CD4-positive, alpha-beta memory T cell (primary cell): ENCODE measurements around the gene SLC7A7. TPM values are rescaled to one million over a fixed set of nuclear protein-coding genes. Genes with fewer than 3 reads are reported as not detected.
A peak's percentile ranks its signal among the peaks of the same experiment; 100 is the strongest.
"Not testable (repeated sequence)": the region's sequence is repeated elsewhere in the genome, so short reads cannot be mapped to it uniquely, and the experiment has no call there.

Source experiments
- CTCF ChIA-PET: fragments of 350-600 bp; sonication (Branson Sonifier 250); formaldehyde crosslinking; loops from one replicate; lab custom pipeline; 2021; ENCODE audit warnings: inconsistent platforms; ENCODE audit not compliant: partially characterized antibody; lab: Charles Lee
- POLR2A ChIA-PET: fragments of 350-600 bp; sonication (Branson Sonifier 250); formaldehyde crosslinking; loops from one replicate; lab custom pipeline; 2021; ENCODE audit not compliant: partially characterized antibody; lab: Charles Lee
- DNase-seq, 5 donors: peaks; one replicate each; pipeline versions ENCODE4 v3.0.0 to v3.0.0-alpha.2; 2020 to 2022; ENCODE audit warnings: mixed read lengths in 1 of 5
- H3K27ac ChIP-seq: one replicate; pipeline ENCODE4 v1.7.0; 2013; ENCODE audit warnings: low read depth, low read length
- H3K27me3 ChIP-seq: 2 replicates; pipeline ENCODE4 v1.7.0; 2013; ENCODE audit warnings: mild to moderate bottlenecking, low read length, moderate library complexity; ENCODE audit not compliant: insufficient read depth
- H3K36me3 ChIP-seq: 2 replicates; pipeline ENCODE4 v1.7.0; 2013; ENCODE audit warnings: mild to moderate bottlenecking, low read length, moderate library complexity; ENCODE audit not compliant: insufficient read depth
- H3K4me1 ChIP-seq: 2 replicates; pipeline ENCODE4 v1.7.0; 2013; ENCODE audit warnings: mild to moderate bottlenecking, low read length, moderate library complexity; ENCODE audit not compliant: insufficient read depth
- H3K4me3 ChIP-seq, 2 donors: one replicate each; pipeline ENCODE4 v1.7.0; 2013; ENCODE audit warnings: low read length in 2 of 2, mild to moderate bottlenecking in 1 of 2
- H3K9me3 ChIP-seq, 2 donors: one replicate each; pipeline ENCODE4 v1.7.0; 2013; ENCODE audit warnings: low read length in 2 of 2, control low read depth in 1 of 2; ENCODE audit not compliant: control insufficient read depth in 1 of 2
- H3K27ac Mint-ChIP-seq, 7 donors: one replicate each; pipeline ENCODE4 v1.8.0; 2020 to 2021; ENCODE audit warnings: mixed read lengths in 7 of 7, mild to moderate bottlenecking in 6 of 7, inconsistent platforms in 3 of 7, moderate library complexity in 3 of 7
- H3K27me3 Mint-ChIP-seq, 2 donors: one replicate each; pipeline ENCODE4 v1.8.0; 2020 to 2021; ENCODE audit warnings: mixed read lengths in 2 of 2
- H3K36me3 Mint-ChIP-seq, 2 donors: one replicate each; pipeline ENCODE4 v1.8.0; 2020 to 2021; ENCODE audit warnings: mixed read lengths in 2 of 2, inconsistent platforms in 1 of 2, mild to moderate bottlenecking in 1 of 2
- H3K4me1 Mint-ChIP-seq, 4 donors: one replicate each; pipeline ENCODE4 v1.8.0; 2020 to 2021; ENCODE audit warnings: mixed read lengths in 4 of 4, mild to moderate bottlenecking in 1 of 4
- H3K4me3 Mint-ChIP-seq, 8 donors: one replicate each; pipeline ENCODE4 v1.8.0; 2020 to 2021; ENCODE audit warnings: mixed read lengths in 8 of 8, mild to moderate bottlenecking in 7 of 8, moderate library complexity in 6 of 8, inconsistent platforms in 3 of 8
- H3K9me3 Mint-ChIP-seq, 8 donors: one replicate each; pipeline ENCODE4 v1.8.0; 2020 to 2021; ENCODE audit warnings: mixed read lengths in 8 of 8, mild to moderate bottlenecking in 5 of 8, inconsistent platforms in 3 of 8, moderate library complexity in 1 of 8
- intact Hi-C: fragments of 100-400 bp; cut with micrococcal nuclease; formaldehyde crosslinking; loops from one replicate; pipeline ENCODE4 v1.15.1; 2023
- polyA plus RNA-seq, 2 donors: library from polyadenylated mRNA; unstranded; fragments of 300-500 nt; fragmentation: Illumina TruSeq; gene quantifications; one replicate each; pipeline ENCODE4 v1.2.3, GENCODE V29; 2021
- total RNA-seq, 2 experiments: library from RNA; stranded (reverse); gene quantifications; one replicate each; pipeline ENCODE4 v1.2.3, GENCODE V29; 2021

SLC7A7 gene
- total RNA-seq (1 to 10 TPM in 1 of 2 experiments, under 1 TPM in 1; 0.70 to 1.5 TPM), polyA plus RNA-seq (under 1 TPM; 0.21 to 0.75 TPM)

DNA sequence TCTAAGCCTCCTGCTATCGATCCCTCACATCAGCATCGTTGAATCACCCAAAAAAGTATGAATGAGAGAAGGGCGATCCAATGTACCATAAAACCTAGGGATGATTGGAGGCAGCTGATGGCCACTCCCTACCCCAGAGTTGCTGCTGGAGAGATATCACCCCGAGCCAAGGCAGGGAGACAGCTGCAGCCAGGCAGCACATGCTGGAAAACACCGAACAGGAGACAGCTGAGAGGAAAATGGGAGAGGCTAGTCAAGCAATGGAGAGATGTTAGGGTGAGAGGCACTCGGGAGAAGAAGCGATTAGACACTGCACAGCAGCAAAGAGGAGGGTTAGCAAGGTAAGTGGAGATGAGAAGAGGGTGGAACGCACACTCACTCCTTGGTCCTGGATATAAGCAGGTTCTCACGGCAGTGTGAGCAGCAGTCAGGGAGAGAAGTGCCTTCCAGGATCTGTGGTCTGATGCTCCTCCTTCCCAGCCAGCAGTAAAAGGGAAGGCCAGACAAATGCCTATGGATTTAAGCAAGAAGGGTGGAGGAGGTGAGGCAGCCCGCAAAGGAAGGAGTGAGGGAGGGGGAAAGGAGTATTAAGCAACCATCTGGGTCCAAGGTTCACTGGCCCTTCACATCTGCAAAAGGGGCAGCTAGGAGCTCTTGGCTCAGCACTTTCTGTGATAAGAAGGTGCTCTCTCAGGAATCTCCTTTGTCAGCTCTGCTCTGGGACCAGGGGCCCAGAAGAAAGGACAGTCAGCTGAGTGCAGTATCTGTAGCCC is at the start of gene SLC7A7:
Gene SLC7A7 (minus strand): TSS at position 495 of the 773 bp plus-strand sequence. CDS start 2,037 bp downstream, outside the sequence.
- no peak within 1 kb of the TSS for H3K27ac ChIP-seq
- Mint-ChIP-seq H3K27ac (peak within 1 kb of the TSS in 3 of 7 donors; percentile 19 to 93 (median 72)), H3K9me3 (no peaks in the 10 kb centered on the region), H3K27me3 (peaks cover 3 to 6% of the 10 kb centered on the region in 2 donors), H3K4me1 (peaks cover 0 to 12% (median 3%) of the 10 kb centered on the region in 4 donors), H3K4me3 (no peak within 1 kb of the TSS), H3K36me3 (no peaks in the 10 kb centered on the region)
- H3K27me3 ChIP-seq = no peaks in the 10 kb centered on the region
- DNase-seq = no peak
- no peaks in the 10 kb centered on the region for H3K4me1 ChIP-seq
- no peaks in the 10 kb centered on the region for H3K36me3 ChIP-seq
- CTCF ChIA-PET = interaction anchor here (1.6 to 1.8 kb wide), 2 partner anchors 8 to 244 kb away, joined by 4 to 9 read pairs; no protein-coding TSS in a partner anchor
- intact Hi-C loops = no loop called here
- POLR2A ChIA-PET = no interaction called here
- H3K9me3 ChIP-seq = no peaks in the 10 kb centered on the region
- no peak within 1 kb of the TSS for H3K4me3 ChIP-seq

- peak overlapping the region in 3 of 7 donors; percentile 2 to 77 (median 34) for H3K27ac Mint-ChIP-seq
- Histone ChIP-seq H3K36me3 (no peaks in the 10 kb centered on the region), H3K9me3 (no peaks in the 10 kb centered on the region), H3K27me3 (no peaks in the 10 kb centered on the region), H3K4me1 (peaks cover 11% of the 10 kb centered on the region), H3K27ac (no peak overlapping the region), H3K4me3 (no peak overlapping the region)
- ChIA-PET POLR2A (no interaction called here), CTCF (interaction anchor here (1.0 to 19.6 kb wide), 5 partner anchors 7 to 294 kb away, joined by 3 to 403 read pairs (median 58); partner anchors contain the start of genes LRP10 and MRPL52)
- intact Hi-C loops = no loop called here
- H3K36me3 Mint-ChIP-seq = no peaks in the 10 kb centered on the region
- peak in 1 of 5 donors; percentile 5 for DNase-seq
- H3K27me3 Mint-ChIP-seq = peaks cover 0 to 2% of the 10 kb centered on the region in 2 donors
- peaks cover 4 to 25% (median 11%) of the 10 kb centered on the region in 4 donors for H3K4me1 Mint-ChIP-seq
- no peak overlapping the region for H3K4me3 Mint-ChIP-seq
- no peaks in the 10 kb centered on the region for H3K9me3 Mint-ChIP-seq
Observed at GRCh38 chr14:22864979-22865378, 49.7 kb upstream of the SLC7A7 start.

DNA sequence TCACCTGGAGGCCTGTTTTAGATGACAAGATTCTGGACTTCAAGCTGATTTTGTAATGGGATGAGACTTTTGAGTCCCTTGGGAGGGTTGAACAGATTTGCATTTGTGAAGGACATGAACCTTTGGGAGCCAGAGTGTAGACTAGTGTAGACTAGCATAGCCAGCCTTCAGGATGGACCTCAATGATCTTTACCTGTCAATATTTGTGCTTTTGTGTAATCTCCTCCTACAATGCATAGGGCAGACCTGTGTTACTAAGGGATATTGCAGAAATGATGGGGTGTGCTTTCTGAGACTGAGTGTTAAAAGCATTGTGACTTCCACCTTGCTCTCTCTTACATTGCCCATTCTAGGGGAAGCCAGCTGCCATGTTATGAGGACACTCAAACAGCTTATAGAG is 46.4 kb upstream of the SLC7A7 start:
- H3K9me3 ChIP-seq = no peaks in the 10 kb centered on the region
- H3K4me1 Mint-ChIP-seq = peaks cover 13 to 36% (median 21%) of the 10 kb centered on the region in 4 donors
- ChIA-PET POLR2A (interaction anchor here (0.5 to 1.8 kb wide), 4 partner anchors 10 to 290 kb away, joined by 3 to 13 read pairs (median 4); partner anchors contain the start of gene LRP10), CTCF (interaction anchor here (1.0 to 19.6 kb wide), 10 partner anchors 8 to 303 kb away, joined by 3 to 403 read pairs (median 5); partner anchors contain the start of genes LRP10, MRPL52 and RBM23)
- peaks cover 0 to 2% (median 0%) of the 10 kb centered on the region in 8 donors for H3K9me3 Mint-ChIP-seq
- DNase-seq = no peak
- no peaks in the 10 kb centered on the region for H3K27me3 ChIP-seq
- H3K4me1 ChIP-seq = peaks cover 19% of the 10 kb centered on the region
- H3K36me3 ChIP-seq = no peaks in the 10 kb centered on the region
- no peak overlapping the region for H3K4me3 Mint-ChIP-seq
- H3K27ac Mint-ChIP-seq = peak overlapping the region in 1 of 7 donors; percentile 59
- H3K27ac ChIP-seq = no peak overlapping the region
- H3K36me3 Mint-ChIP-seq = no peaks in the 10 kb centered on the region
- intact Hi-C loops = no loop called here
- H3K27me3 Mint-ChIP-seq = peaks cover 2 to 3% of the 10 kb centered on the region in 2 donors
- no peak overlapping the region for H3K4me3 ChIP-seq

GRCh38 chr14:22860377-22860776 is 45.1 kb upstream of the SLC7A7 start:
- H3K4me1 ChIP-seq = peaks cover 16% of the 10 kb centered on the region
- peaks cover 13 to 30% (median 19%) of the 10 kb centered on the region in 4 donors for H3K4me1 Mint-ChIP-seq
- DNase-seq, H3K27ac ChIP-seq, H3K9me3 Mint-ChIP-seq, H3K4me3 ChIP-seq, H3K27me3 Mint-ChIP-seq, intact Hi-C loops, H3K9me3 ChIP-seq, H3K4me3 Mint-ChIP-seq, H3K36me3 ChIP-seq, H3K27me3 ChIP-seq, H3K36me3 Mint-ChIP-seq, H3K27ac Mint-ChIP-seq: not testable (repeated sequence)
- CTCF ChIA-PET = interaction anchor here (1.3 to 19.6 kb wide), 10 partner anchors 7 to 304 kb away, joined by 3 to 403 read pairs (median 8); partner anchors contain the start of genes LRP10 and MRPL52
- POLR2A ChIA-PET = interaction anchor here (3.7 kb wide), 1 partner anchor 11 kb away, joined by 22 read pairs; the partner anchor contains the start of gene LRP10

DNA sequence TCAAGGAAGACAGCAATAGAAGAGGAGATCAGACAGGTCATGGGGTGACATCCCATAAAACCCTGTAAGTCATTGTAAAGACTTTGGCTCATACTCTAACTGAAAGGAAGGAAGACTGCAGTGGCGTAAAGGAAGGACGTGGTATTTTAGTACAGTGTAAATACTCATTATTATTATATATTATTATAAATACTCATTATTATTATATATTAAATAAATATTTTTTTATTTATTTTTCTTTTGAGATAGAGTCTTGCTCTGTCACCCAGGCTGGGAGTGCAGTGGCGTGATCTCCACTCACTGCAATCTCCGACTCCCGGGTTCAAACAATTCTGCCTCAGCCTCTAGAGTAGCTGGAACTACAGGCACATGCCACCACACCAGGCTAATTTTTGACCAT is 41.2 kb upstream of the SLC7A7 start:
- Histone ChIP-seq H3K4me3 (no peak overlapping the region), H3K27ac (no peak overlapping the region), H3K4me1 (peaks cover 24% of the 10 kb centered on the region), H3K27me3 (no peaks in the 10 kb centered on the region), H3K36me3 (no peaks in the 10 kb centered on the region), H3K9me3 (no peaks in the 10 kb centered on the region)
- Mint-ChIP-seq H3K27me3 (peaks cover 7 to 9% of the 10 kb centered on the region in 2 donors), H3K27ac (no peak overlapping the region), H3K4me1 (peaks cover 12 to 29% (median 20%) of the 10 kb centered on the region in 4 donors), H3K9me3 (peaks cover 0 to 2% (median 0%) of the 10 kb centered on the region in 8 donors), H3K36me3 (no peaks in the 10 kb centered on the region), H3K4me3 (no peak overlapping the region)
- ChIA-PET CTCF (interaction anchor here (1.3 to 19.6 kb wide), 6 partner anchors 16 to 853 kb away, joined by 3 to 403 read pairs (median 54); partner anchors contain the start of genes LRP10 and MRPL52), POLR2A (no interaction called here)
- DNase-seq = no peak
- intact Hi-C loops = no loop called here

DNA sequence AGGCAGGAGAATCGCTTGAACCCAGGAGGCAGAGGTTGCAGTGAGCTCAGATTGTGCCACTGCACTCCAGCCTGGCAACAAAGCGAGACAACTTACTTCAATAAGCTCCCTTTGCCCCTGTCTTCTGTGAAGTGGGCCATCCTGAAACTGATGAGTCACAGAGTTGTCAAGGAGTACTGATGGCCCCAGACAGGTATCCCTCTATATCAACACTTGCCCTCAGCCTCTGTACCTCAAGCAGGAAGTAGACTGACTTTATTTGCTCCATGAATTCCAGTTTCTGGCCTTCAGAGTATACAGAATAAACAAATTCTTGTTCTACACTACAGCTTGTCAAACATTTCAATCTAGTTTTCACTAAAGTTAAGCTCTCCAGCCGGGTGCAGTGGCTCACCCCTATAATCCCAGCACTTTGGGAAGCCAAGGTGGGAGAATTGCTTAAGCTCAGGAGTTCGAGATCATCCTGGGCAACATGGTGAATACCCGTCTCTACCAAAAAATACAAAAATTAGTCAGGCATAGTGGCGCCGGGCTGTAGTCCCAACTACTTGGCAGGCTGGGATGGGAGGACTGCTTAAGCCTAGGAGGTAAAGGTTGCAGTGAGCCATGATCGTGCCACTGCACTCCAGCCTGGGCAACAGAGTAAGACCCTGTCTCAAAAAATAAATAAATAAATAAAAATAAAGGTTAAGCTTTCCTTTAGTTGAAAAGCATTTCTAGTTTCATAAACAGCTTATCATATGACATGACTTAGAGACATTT is 39.9 kb upstream of the SLC7A7 start:
- peaks cover 6 to 9% of the 10 kb centered on the region in 2 donors for H3K27me3 Mint-ChIP-seq
- CTCF ChIA-PET = interaction anchor here (0.6 to 19.6 kb wide), 26 partner anchors 9 to 1030 kb away, joined by 3 to 403 read pairs (median 4); partner anchors contain the start of genes DAD1, LRP10, MRPL52 and RBM23
- Histone ChIP-seq H3K27me3 (no peaks in the 10 kb centered on the region), H3K27ac (no peak overlapping the region), H3K9me3 (no peaks in the 10 kb centered on the region), H3K4me1 (peaks cover 24% of the 10 kb centered on the region), H3K36me3 (no peaks in the 10 kb centered on the region), H3K4me3 (no peak overlapping the region)
- peak in 1 of 5 donors; percentile 18 for DNase-seq
- H3K36me3 Mint-ChIP-seq = no peaks in the 10 kb centered on the region
- POLR2A ChIA-PET = interaction anchor here (0.6 to 4.1 kb wide), 7 partner anchors 7 to 558 kb away, joined by 3 to 20 read pairs (median 4); partner anchors contain the start of gene LRP10
- H3K9me3 Mint-ChIP-seq = peaks cover 0 to 2% (median 0%) of the 10 kb centered on the region in 8 donors
- H3K27ac Mint-ChIP-seq = no peak overlapping the region
- intact Hi-C loops = loop anchor here (5.0 kb wide), 1 partner anchor 653 kb away; no protein-coding TSS in a partner anchor
- H3K4me1 Mint-ChIP-seq = peaks cover 12 to 29% (median 20%) of the 10 kb centered on the region in 4 donors
- H3K4me3 Mint-ChIP-seq = peak overlapping the region in 1 of 8 donors; percentile 20
